HG02943 (cell line): ENCODE results near the gene SOX12.
"Not testable (repeated sequence)": the region's sequence is repeated elsewhere in the genome, so short reads cannot be mapped to it uniquely, and the experiment has no call there.

Experiments used
- ATAC-seq: cut with Tn5 transposase; IDR thresholded peaks from one replicate; pipeline ENCODE4 v1.9.1; 2021; ENCODE audit warnings: mild to moderate bottlenecking, low read depth, moderate library complexity; ENCODE audit not compliant: unreplicated experiment

Gene SOX12

GRCh38 chr20:376750-377149 is 51.4 kb downstream of the SOX12 start:
- ATAC-seq: no peak

DNA sequence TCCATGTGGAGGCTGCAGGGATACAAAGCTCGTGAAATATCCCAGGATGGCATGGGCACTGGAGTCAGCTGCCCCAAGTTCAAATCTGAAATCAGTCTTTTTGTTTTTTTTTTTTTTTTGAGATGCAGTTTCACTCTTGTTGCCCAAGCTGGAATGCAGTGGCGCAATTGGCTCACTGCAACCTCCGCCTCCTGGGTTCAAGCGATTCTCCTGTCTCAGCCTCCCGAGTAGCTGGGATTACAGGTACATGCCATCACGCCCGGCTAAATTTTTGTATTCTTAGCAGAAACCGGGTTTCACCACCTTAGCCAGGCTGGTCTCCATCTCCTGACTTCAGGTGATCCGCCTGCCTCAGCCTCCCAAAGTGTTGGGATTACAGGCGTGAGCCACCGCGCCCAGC is 52.2 kb downstream of the SOX12 start:
- not testable (repeated sequence) for ATAC-seq

GRCh38 chr20:378961-379336 is 53.6 kb downstream of the SOX12 start:
- ATAC-seq: no peak
